GM18520 (cell line): ENCODE measurements around the gene ZFP42.
"Not testable (repeated sequence)": the region's sequence is repeated elsewhere in the genome, so short reads cannot be mapped to it uniquely, and the experiment has no call there.

Experiments used
- ATAC-seq: cut with Tn5 transposase; IDR thresholded peaks from one replicate; pipeline ENCODE4 v1.9.1; 2021; ENCODE audit not compliant: unreplicated experiment

Gene ZFP42

DNA sequence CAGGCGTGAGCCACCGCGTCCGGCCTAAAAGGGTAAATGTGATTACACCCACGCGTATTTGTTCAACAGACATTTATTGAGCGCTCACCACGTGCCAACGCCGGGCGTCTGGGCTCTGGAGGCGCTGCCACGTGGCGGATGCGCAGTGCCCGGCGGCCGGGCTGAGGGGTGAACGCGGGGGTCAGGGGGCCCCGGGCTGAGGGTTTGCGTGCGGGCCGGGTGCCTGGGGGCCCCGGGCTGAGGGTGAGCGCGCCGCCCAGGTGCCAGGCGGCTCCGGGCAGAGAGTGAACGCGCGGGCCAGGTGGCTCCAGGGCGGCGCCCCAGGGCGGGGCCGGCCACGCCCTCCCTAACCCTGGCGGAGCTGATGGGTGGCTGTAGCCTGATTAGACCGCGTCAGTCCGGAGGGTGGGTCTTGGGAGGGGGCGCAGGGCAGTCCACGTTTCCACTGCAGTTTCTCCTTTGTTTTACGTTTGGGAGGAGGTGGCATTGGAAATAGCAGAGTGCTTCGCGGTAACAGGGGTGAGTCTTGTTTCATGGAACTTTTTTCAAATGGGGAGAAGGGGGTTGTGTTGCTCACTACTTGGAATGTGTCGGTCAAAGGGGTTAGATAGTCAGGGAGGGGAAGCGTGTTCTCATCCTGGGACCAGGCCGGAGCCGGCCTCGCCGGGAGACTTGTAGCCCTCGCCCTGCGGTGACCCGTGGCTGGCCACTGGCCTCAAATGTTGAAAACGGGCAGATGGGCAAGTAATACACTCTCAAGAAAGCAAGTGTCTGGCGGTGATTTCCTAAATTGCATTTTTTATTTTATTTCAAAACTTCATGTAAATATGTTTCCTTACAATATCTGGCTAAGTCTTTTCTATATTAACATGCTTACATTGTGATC is at the start of gene ZFP42:
Gene ZFP42, plus strand, starts transcription at position 450 of the 886 bp plus-strand sequence. CDS start 7,037 bp downstream, outside the sequence.
- ATAC-seq = no peak

DNA sequence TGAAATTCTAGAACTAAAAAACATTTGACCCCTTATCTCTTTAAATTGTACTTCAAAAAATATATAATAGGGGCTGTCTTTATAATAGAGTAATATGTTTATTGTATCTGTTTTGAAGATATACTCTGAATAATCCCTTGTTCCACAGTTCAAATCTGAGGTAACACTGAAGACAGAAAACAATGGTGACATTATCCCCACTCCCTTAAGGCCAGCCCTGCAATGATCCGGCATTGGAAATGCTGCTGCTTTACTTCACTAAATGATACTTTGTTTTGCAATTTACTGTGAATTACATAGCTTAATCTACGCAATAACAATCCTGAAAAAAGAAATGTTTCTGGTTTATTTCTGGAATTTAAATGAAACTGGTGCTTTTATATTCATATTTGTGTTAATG is 34.4 kb upstream of the ZFP42 start:
- no peak for ATAC-seq

DNA sequence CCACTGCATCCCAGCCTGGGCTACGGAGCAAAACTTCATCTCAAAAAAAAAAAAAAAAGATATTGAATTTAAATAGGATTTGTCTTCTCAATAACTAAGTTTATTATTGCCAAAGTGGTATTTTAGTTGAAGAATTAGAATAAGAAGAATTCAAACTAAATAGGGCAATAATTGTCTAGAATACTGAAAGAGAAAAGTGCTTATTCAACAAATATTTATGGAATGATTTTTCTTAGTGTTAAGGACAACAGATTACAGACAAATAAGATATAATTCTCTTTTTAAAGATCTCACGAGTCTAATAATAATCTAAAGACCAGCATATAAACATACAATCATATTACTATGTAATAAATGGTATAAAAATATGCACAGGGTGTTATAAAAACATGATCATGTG is 33.6 kb upstream of the ZFP42 start:
- no peak for ATAC-seq

DNA sequence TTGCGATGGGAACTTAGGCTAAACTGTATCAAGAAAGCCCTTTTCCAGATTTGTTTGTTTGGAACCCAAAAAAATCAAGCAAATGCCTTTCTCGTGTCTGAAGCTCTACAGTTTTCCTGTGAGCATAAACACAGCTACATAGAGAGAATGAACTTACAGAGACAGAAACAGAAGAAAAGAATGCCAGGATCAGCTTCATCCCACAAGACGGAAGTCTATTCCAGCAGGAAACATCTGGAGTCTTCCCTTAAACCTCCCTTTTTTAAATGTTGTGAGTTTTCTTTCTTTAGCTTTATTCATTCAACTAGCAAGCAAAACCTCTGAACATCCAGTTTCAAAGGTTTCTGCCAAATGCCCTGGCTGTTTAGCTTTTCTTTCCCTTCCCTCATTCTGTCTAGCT is 32.6 kb upstream of the ZFP42 start:
- no peak for ATAC-seq

DNA sequence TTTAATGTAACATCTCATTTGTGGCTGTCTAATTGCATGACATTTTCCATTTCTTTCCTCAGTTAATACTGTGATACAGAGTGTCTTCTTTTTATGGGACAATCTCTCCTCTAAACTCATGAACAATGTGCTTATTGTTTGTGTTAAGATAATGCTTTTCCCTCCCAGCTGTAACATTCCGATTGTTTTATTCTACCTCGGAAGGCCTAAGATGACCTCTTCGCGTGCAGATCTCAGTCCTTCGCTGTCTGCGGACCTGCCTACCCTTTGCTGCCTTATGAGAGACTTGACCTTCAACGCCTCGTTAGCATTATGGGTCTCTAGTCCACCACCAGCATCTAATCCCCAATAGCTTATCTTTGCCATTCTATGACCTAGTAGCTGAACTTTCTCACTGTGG is 29.8 kb upstream of the ZFP42 start:
- ATAC-seq = no peak

DNA sequence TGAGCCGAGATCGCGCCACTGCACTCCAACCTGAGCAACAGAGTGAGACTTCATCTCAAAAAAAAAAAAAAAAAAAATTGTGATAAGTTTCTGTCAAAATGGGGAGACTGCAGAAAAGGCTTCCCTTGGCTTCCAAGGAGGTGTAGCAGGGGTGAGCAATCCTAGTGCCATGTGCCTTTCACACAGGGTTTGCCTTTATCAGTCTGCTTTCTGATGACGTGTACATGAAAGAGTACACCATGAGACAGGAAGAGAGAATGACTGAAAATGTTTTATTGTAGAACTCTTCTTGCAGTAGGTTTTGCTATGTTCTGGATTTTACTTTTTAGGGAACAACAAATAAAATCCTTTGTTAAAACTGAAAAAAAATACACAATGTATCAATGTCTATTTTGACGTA is 23.4 kb upstream of the ZFP42 start:
- no peak for ATAC-seq

DNA sequence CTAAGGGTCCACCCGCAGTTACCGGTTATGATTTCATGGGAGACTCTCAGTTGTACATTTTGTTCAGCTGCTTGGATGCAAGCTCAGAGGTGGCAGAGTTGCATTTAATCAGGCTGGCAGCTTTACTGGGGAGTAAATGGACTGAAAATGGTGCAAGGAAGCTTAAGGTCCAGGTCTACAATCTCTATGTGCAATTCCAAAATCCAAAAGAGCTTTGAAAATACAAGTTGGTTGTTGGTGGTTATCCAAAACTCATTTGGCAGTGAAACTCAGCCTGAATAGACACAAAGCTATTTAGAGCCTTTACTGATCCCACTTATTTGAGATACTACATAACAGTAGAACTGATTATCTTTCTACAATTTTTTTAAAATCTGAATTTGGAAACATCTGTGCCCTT is 11.8 kb upstream of the ZFP42 start:
- ATAC-seq = no peak

DNA sequence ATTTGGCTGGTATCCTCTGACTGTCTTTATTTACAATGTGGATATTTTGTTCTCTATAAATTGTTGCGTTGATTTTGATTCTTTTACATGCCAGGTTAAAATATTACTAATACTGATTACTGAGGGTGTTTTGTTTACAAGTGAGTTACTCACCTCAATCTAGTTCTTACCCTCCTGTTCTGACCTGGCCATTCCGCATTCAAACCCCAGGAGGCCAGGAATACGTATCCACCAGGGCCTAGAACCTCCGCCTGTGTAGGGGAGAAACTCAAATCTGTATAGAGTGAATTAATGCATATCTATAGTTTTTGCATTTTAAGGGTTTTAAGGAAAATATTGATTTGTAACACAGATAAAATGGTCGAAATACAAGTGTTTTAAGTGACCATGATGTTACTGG is 2.6 kb upstream of the ZFP42 start:
- no peak for ATAC-seq

DNA sequence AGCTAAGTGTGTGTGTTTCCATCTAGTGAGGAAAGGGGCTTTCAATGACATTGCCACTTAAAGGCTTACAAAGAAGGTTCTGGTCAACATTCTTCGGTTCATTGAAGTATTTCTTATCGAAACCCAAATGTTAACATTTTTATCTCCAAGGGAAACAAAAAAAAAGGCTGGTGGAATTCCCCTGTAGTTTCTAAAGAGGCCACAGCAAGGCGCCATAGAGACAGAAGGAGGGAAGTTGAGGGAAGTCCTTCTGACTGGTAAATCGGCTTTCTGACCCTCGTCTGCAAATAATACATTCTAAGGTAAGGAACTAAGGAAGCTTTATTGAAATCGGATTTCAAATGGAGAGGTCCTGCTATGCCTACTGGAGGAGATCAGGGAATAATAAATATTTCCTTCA is 1.7 kb upstream of the ZFP42 start:
- no peak for ATAC-seq

DNA sequence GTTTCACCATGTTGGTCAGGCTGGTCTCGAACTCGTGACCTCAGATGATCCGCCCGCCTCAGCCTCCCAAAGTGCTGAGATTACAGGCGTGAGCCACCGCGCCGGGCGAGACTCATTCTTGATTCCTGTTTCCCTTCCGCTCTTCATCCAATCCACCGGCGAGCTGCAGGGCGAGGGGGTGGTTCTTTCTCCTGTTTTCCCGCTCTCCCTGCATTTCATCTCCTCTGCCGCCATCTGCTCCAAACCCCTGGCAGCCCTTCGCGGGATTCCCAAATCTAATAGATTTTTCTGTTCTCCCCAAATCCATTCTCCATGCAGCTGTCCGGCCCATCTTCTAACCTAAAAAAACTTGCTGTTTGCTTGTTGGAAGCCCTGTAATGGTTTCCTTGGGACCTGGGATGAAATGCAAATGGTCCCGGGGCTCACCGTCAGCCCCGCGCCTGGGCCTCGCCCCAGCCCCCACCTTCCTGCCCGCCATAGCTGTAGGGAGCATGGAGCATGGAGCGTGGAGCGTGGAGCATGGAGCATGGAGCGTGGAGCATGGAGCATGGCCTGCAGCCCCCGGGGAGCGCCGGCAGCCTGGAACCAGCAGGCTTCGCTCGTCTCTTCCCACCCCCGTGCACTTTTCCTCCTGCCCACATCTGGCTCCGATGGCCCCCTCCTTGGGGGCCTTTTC is 1.1 kb downstream of the ZFP42 start:
- ATAC-seq = no peak

DNA sequence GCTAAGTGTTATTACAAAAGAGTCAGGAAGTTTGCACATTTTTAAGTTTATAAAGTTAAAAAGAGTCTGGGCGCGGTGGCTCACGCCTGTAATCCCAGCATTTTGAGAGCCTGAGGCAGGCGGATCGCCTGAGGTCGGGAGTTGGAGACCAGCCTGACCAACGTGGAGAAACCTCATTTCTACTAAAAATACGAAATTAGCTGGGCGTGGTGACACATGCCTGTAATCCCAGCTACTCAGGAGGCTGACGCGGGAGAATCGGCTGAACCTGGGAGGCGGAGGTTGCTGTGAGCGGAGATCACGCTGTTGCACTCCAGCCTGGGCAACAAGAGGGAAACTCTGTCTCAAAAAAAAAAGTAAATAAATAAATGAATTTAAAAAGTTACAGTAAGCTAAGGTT is 2.4 kb downstream of the ZFP42 start:
- ATAC-seq = not testable (repeated sequence)

DNA sequence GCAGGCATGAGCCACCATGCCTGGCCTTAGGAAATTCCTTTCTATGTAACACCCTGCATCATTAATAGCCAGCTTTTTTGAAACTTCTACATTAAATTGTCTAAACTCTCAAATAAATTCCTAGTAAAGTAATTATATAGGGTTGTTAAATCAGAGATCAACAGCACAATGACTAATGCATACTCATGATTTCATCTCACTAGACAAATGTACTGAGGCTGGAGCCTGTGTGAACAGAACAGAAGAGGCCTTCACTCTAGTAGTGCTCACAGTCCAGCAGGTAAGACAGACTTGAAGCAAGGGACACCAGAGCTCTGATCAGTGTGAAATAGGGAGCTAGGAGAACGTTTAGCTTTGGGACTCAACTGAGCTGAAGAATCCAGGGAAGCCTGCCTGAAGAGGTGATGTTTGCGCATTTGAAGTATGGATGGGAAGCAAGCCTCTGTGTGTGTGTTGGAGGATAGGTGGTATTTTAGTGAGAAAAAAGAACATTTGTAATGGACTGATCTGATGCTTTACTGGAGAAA is 3.9 kb downstream of the ZFP42 start:
- no peak for ATAC-seq

DNA sequence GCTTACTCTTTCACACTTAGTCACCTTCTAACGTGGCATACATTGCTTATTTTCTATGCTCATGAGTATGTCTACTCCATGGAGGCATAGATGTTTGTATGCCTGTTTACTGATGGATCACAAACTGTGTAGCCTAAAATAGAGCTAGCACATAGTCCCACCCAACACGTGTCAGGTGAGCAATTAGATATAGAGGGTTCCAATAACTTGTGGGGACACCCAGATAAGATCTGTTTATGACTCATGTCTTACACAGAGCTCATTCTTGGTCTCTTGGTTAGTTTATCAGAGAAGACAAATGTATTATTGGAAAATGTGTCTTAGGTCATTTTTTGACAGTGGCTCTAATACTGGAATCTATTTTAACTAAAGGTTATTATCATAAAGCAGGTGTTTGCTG is 6.8 kb downstream of the ZFP42 start:
- no peak for ATAC-seq

DNA sequence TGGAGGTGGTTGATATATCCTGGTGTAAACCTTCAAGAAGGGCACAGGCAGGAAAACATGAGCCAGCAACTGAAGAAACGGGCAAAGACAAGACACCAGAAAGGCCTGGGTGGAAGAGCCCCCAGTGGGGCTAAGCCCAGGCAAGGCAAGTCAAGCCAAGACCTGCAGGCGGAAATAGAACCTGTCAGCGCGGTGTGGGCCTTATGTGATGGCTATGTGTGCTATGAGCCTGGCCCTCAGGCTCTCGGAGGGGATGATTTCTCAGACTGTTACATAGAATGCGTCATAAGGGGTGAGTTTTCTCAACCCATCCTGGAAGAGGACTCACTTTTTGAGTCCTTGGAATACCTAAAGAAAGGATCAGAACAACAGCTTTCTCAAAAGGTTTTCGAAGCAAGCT is 7.2 kb downstream of the ZFP42 start:
- ATAC-seq = no peak

DNA sequence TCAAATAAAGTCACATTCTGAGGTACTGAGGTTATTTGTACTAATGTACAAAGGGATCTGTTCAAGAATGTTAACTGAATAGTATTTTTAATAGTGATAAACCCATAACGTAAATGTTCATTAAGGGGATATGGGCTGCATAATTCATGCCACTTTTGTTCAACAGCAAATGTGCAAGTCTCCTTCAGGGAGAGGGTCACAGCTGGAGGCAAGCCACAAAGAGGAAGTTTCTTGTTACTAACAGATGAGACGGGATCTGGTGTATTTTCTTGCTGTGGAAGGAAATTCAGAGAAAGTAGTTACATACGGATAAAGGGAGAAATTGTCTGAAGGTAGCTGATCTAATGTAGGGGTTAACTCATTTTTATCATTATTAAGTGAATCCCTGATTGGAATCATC is 10.0 kb downstream of the ZFP42 start:
- ATAC-seq = no peak

DNA sequence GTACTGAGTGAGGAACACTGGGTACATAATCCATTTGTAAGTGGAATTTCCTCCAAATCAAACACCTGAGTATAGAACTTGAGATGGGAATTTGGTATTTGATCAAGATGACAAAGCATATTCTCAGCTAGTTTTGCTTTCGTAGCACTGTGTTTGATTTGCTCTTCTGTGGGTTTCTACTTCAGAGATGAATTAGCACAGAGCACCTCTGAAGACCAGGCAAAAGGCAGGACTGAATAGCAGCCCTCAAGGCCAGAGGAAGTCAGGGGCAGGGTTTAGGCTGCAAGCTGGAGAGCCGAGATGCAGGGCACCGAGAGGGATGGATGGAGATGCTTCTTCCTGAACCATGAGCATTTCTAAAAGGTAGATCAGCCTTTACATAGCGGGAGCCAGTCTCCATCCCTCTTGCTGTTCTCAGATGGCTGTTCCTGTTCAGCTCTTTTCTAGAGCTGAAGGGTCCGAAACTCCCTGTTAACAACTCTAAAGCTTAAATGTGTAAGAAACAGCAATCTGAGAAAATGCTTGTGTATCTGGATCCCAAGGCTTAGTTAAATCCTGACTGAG is 10.8 kb downstream of the ZFP42 start:
- no peak for ATAC-seq

DNA sequence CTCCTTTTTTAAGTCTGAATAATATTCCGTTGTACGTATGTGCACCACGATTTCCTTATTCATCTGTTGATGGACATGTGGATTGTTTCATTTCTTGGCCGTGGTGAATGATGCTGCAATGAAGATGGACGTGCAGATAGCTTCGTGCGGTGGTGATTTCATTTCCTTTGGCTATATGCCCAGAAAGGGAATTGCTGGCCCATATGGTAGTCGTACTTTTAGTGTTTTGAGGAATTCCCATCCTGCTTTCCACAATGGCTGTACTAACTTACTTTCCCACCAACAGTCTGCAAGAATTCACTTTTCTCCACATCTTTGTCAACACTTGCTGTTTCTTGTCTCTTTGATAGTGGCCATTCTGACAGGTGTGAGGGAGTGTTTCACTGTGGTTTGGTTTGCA is 12.8 kb downstream of the ZFP42 start:
- ATAC-seq = no peak

DNA sequence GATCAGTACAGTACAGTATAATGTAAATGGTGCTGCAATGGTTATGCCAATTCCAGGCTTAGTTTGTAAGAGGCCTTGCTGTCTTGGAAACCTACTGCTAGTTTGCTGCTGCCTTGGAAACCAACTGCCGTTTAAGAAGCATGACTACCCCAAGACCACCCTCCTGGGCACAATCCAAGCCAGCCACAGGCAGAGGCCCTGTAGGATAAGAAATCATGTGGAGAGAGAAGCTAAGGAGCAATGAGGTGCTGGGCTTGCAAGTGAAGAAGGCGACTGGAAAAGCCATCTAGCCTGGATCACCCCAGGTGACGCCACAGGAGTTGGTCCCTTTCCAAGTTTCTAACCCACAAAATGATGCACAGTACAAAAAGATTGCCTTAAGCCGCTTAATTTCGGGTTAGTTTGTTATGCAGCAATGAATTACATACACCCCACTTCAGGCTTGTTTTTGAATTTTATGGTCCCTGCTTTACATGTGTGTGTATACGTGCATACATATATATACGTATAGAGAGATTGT is 16.9 kb downstream of the ZFP42 start:
- ATAC-seq = no peak

DNA sequence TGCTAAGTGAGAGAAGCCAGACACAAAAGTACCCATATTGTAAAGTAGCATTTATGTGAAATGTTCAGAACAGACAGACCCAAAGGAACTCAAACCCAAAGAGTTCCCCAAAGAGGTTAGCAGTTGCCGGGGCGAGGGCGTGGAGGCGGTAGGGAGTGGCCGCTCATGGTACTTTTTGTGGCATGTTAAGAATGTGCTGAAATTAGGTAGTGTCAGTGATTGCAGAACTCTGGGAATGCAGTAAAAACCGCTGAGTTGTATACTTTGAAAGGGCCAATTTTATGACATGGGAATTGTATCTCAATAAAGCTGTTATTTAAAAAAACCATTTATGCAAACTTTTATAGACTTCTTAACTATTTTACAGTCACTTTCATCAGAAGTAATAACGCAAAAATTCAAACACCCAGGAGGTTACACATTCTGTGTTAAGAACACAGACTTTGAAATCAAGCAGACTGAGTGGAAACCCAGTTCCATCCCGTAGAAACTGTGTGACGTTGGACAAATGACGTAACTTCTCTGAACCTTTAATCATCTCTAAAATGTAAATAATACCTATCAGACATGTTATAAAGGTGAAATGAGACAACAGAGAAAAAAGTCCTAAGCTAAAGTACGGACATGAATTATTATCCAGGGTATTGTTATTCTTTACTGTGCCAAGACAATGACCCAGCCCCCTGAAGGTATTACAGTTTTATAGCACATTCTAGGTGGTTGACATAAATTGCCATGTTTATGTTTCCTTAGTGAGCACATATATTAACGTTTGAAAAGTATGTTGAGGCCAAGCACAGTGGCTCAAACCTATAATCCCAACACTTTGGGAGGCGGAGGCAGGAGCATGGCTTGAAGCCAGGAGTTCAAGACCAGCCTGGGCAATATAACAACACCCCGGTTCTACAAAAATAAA is 19.7 kb downstream of the ZFP42 start:
- no peak for ATAC-seq

DNA sequence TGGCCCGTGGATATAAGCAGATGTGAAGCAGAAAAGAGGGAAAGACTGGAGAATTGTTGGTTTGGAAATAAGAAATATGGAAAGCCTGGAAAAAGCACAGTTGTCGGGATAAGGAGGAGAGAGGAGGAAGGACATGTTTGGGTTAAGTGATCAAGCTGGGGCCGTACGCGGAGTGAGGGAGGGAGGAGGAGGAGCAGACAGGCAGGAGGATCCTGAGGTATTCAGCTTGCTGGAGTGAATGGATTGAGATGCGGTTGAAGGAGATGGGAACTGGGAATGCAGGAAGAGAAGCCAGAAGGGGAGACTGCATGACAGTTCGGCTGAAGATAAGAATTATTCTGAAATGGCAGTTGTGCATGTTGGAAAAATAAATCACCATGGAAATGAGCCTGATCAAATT is 21.2 kb downstream of the ZFP42 start:
- no peak for ATAC-seq

DNA sequence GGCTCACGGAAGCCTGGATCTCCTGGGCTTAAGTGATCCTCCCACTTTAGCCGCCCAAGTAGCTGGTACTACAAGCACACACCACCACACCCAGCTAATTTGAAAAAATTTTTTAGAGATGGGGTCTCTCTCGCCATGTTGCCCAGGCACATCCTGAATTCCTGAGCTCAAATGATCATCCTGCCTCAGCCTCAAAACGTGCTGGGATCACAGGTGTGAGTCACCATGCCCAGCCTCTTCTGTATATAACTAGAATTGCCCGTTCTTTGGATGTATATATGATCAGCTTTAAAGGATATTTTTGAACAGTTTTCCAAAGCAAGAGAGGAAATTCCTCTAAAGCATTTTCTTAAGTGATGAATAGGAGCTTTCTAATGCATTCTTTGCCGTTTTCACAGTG is 22.7 kb downstream of the ZFP42 start:
- no peak for ATAC-seq
